B cell (primary cell): Measurements from ENCODE around the gene IFT43. TPM values are rescaled to one million over a fixed set of nuclear protein-coding genes. Genes with fewer than 3 reads are reported as not detected.

Source experiments
- ATAC-seq: fragments of 200-7000 bp; cut with Tn5 transposase; one replicate; pipeline ENCODE4 v1.10.0; 2021; ENCODE audit warnings: low read depth, mild to moderate bottlenecking, moderate number of reproducible peaks, moderate library complexity
- CTCF ChIA-PET: fragments of 350-600 bp; sonication (Branson Sonifier 250); formaldehyde crosslinking; loops from one replicate; lab custom pipeline; 2021; ENCODE audit warnings: antibody characterized with exemption, inconsistent platforms; lab: Charles Lee
- POLR2A ChIA-PET: fragments of 350-600 bp; sonication (Branson Sonifier 250); formaldehyde crosslinking; loops from one replicate; lab custom pipeline; 2021; ENCODE audit warnings: antibody characterized with exemption; lab: Charles Lee
- DNase-seq: peaks from one replicate; pipeline ENCODE4 v3.0.0; 2013
- H2AFZ ChIP-seq: 2 replicates; pipeline ENCODE4 v1.6.1; 2012; ENCODE audit warnings: mild to moderate bottlenecking, low read depth, low read length; ENCODE audit not compliant: insufficient read depth, poor library complexity, severe bottlenecking
- H3K27ac ChIP-seq, 2 donors: 1 replicate in 1 of 2; 2 replicates in 1 of 2; pipeline ENCODE4 v1.5.1; 2012 to 2013; ENCODE audit warnings: low read length in 2 of 2, mild to moderate bottlenecking in 2 of 2, moderate library complexity in 1 of 2
- H3K27me3 ChIP-seq, 4 experiments: fragments of 200-600 bp in 1 of 4; sonication (generic) in 1 of 4; replicated peaks in 1 of 4; 1 replicate in 2 of 4; 2 replicates in 2 of 4; pipeline versions ENCODE4 v1.6.1 to v1.7.0; 2013 to 2016; ENCODE audit warnings: low read length in 3 of 4, mild to moderate bottlenecking in 2 of 4, mixed read lengths in 1 of 4, moderate library complexity in 1 of 4; ENCODE audit not compliant: insufficient read depth in 4 of 4, control insufficient read depth in 3 of 4; ENCODE audit errors: control extremely low read depth in 1 of 4
- H3K36me3 ChIP-seq, 2 experiments: replicated peaks in 1 of 2; 1 replicate in 1 of 2; 2 replicates in 1 of 2; pipeline versions ENCODE4 v1.6.1 to v1.7.1; 2013; ENCODE audit warnings: low read length in 1 of 2; ENCODE audit not compliant: insufficient read depth in 2 of 2, control insufficient read depth in 1 of 2; ENCODE audit errors: control extremely low read depth in 1 of 2, extremely low read depth in 1 of 2
- H3K4me1 ChIP-seq, 2 donors: fragments of 200-600 bp in 1 of 2; sonication (generic) in 1 of 2; 1 replicate in 1 of 2; 2 replicates in 1 of 2; pipeline versions ENCODE4 v1.5.1 to v1.6.1; 2013 to 2017; ENCODE audit warnings: low read length in 2 of 2; ENCODE audit not compliant: control insufficient read depth in 2 of 2, insufficient read depth in 2 of 2
- H3K4me2 ChIP-seq: replicated peaks from 2 replicates; pipeline ENCODE3; 2012; ENCODE audit warnings: mild to moderate bottlenecking, low read depth, low read length; ENCODE audit not compliant: poor library complexity, severe bottlenecking
- H3K4me3 ChIP-seq, 5 experiments: fragments of 200-600 bp in 1 of 5; sonication (generic) in 1 of 5; 1 replicate in 3 of 5; 2 replicates in 2 of 5; pipeline versions ENCODE4 v1.5.1 to v1.7.0; 2011 to 2016; ENCODE audit warnings: low read length in 4 of 5, mild to moderate bottlenecking in 4 of 5, low read depth in 2 of 5, control low read depth in 1 of 5, moderate library complexity in 1 of 5; ENCODE audit not compliant: insufficient read depth in 1 of 5; ENCODE audit errors: control extremely low read depth in 1 of 5, extremely low read depth in 1 of 5
- H3K79me2 ChIP-seq: fragments of 200-600 bp; sonication (generic); one replicate; pipeline ENCODE4 v1.6.0; 2016; ENCODE audit warnings: low read length; ENCODE audit not compliant: control insufficient read depth, insufficient read depth
- H3K9ac ChIP-seq: fragments of 200-600 bp; sonication (generic); 2 replicates; pipeline ENCODE4 v1.6.1; 2017; ENCODE audit warnings: mild to moderate bottlenecking, low read length, moderate library complexity
- H3K9me3 ChIP-seq, 3 donors: one replicate each; pipeline versions ENCODE4 v1.6.1 to v1.7.1; 2013; ENCODE audit warnings: low read length in 2 of 3; ENCODE audit not compliant: control insufficient read depth in 2 of 3, insufficient read depth in 1 of 3; ENCODE audit errors: control extremely low read depth in 1 of 3
- H4K20me1 ChIP-seq: 2 replicates; pipeline ENCODE4 v1.6.0; 2012; ENCODE audit warnings: mild to moderate bottlenecking, low read length; ENCODE audit not compliant: insufficient read depth, control insufficient read depth, poor library complexity, severe bottlenecking
- H3K27ac Mint-ChIP-seq: one replicate; pipeline ENCODE4 v1.8.0; 2021; ENCODE audit warnings: mixed read lengths
- H3K27me3 Mint-ChIP-seq: one replicate; pipeline ENCODE4 v1.8.0; 2021; ENCODE audit warnings: mixed read lengths
- H3K4me1 Mint-ChIP-seq: one replicate; pipeline ENCODE4 v1.8.0; 2021; ENCODE audit warnings: mixed read lengths
- H3K4me3 Mint-ChIP-seq: one replicate; pipeline ENCODE4 v1.8.0; 2021; ENCODE audit warnings: mixed read lengths
- H3K9me3 Mint-ChIP-seq: one replicate; pipeline ENCODE4 v1.8.0; 2022; ENCODE audit warnings: mixed read lengths; ENCODE audit not compliant: insufficient read depth
- EZH2 ChIP-seq: IDR thresholded peaks from 2 replicates; pipeline ENCODE4 v1.6.1; 2012; ENCODE audit warnings: borderline replicate concordance, low read depth, mild to moderate bottlenecking, moderate library complexity, low read length; ENCODE audit not compliant: insufficient read depth, poor library complexity, severe bottlenecking
- WGBS: methylation state at CpG from one replicate; pipeline ENCODE4 v1.1.5; 2013; ENCODE audit warnings: missing lambda C conversion rate; ENCODE audit not compliant: insufficient coverage; 5-methylcytosine and 5-hydroxymethylcytosine counted together
- intact Hi-C: fragments of 100-400 bp; cut with micrococcal nuclease; formaldehyde crosslinking; loops from one replicate; pipeline ENCODE4 v1.10.0; 2022
- polyA plus RNA-seq: library from polyadenylated mRNA; depleted of rRNA; stranded (reverse); fragments of >200 nt; gene quantifications from 2 replicates; pipeline ENCODE4 v1.2.3, GENCODE V29; 2012
- total RNA-seq, 2 donors: library from RNA; stranded (reverse); fragments of 120-200 nt in 1 of 2; gene quantifications; 1 replicate in 1 of 2; 2 replicates in 1 of 2; pipeline versions ENCODE4 v1.2.3 to v1.2.4, GENCODE V29; 2013 to 2022
- TF ChIP-seq, protein P1 (sequence below): fragments of 200-600 bp; IDR thresholded peaks from one replicate; pipeline ENCODE4 v1.8.0; 2022; ENCODE audit warnings: antibody characterized with exemption, mild to moderate bottlenecking

The IFT43 gene
- total and polyA plus RNA-seq, 2 donors (not counting 1 experiment from before 2014, with no cell fraction given), result 14.7 to 21.5 TPM

DNA sequence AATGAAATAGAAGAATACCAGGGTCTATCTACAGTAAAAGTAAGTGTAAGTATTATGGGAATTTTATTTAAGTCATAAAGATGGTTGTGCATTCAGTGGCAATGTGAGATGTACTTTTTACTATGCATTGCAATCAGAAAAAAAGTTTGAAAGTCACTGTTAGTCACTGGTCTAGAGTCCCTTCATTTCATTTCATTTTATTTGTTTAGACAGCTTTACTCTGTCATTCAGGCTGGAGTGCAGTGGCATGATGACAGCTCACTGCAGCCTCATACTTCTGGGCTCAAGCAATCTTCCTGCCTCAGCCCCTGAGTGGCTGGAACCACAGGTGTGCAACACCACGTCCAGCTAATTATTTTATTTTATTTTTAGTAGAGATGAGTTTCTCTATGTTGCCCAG lies 46.4 kb upstream of the IFT43 start:
- DNase-seq (no peak), ATAC-seq (no peak)
- CTCF ChIA-PET, result interaction anchor here (0.7 to 0.8 kb wide), 2 partner anchors 34 to 40 kb away, joined by 3 to 4 read pairs; no protein-coding TSS in a partner anchor
- no peak overlapping the region for H3K27ac ChIP-seq
- H3K4me3 ChIP-seq, result no peak overlapping the region
- H3K27me3 Mint-ChIP-seq, result no peaks in the 10 kb centered on the region
- peaks cover 14% of the 10 kb centered on the region for H3K4me1 Mint-ChIP-seq
- POLR2A ChIA-PET, result no interaction called here
- no peak overlapping the region for H3K27ac Mint-ChIP-seq
- H3K9me3 ChIP-seq, result no peaks in the 10 kb centered on the region
- H3K27me3 ChIP-seq, result no peaks in the 10 kb centered on the region
- peaks cover 10 to 11% of the 10 kb centered on the region in 2 donors for H3K4me1 ChIP-seq
- no peaks in the 10 kb centered on the region for H3K9me3 Mint-ChIP-seq
- H3K4me2 ChIP-seq, result no peak overlapping the region
- H3K79me2 ChIP-seq, result no peaks in the 10 kb centered on the region
- TF ChIP-seq, protein P1, sequence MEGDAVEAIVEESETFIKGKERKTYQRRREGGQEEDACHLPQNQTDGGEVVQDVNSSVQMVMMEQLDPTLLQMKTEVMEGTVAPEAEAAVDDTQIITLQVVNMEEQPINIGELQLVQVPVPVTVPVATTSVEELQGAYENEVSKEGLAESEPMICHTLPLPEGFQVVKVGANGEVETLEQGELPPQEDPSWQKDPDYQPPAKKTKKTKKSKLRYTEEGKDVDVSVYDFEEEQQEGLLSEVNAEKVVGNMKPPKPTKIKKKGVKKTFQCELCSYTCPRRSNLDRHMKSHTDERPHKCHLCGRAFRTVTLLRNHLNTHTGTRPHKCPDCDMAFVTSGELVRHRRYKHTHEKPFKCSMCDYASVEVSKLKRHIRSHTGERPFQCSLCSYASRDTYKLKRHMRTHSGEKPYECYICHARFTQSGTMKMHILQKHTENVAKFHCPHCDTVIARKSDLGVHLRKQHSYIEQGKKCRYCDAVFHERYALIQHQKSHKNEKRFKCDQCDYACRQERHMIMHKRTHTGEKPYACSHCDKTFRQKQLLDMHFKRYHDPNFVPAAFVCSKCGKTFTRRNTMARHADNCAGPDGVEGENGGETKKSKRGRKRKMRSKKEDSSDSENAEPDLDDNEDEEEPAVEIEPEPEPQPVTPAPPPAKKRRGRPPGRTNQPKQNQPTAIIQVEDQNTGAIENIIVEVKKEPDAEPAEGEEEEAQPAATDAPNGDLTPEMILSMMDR, result no peak
- no peak for TF ChIP-seq EZH2
- no peak overlapping the region for H2AFZ ChIP-seq
- no peak overlapping the region for H3K9ac ChIP-seq
- no peaks in the 10 kb centered on the region for H3K36me3 ChIP-seq
- no peak overlapping the region for H3K4me3 Mint-ChIP-seq
- no CpG with 5 or more reads among the region's 1 CpG for WGBS
- intact Hi-C loops, result no loop called here
- H4K20me1 ChIP-seq, result no peaks in the 10 kb centered on the region

- Histone ChIP-seq H3K4me1 (no peaks in the 10 kb centered on the region), H3K79me2 (no peaks in the 10 kb centered on the region), H3K36me3 (no peaks in the 10 kb centered on the region), H3K4me2 (no peak overlapping the region), H3K27me3 (no peaks in the 10 kb centered on the region), H3K4me3 (no peak overlapping the region), H3K9ac (no peak overlapping the region), H2AFZ (no peak overlapping the region), H3K27ac (no peak overlapping the region), H4K20me1 (no peaks in the 10 kb centered on the region), H3K9me3 (no peaks in the 10 kb centered on the region)
- POLR2A ChIA-PET, result no interaction called here
- ATAC-seq (no peak), DNase-seq (no peak)
- WGBS, result 100% methylated on average over 1 of the region's 4 CpGs
- TF ChIP-seq, protein P1, result no peak
- no peak for TF ChIP-seq EZH2
- Mint-ChIP-seq H3K27ac (no peak overlapping the region), H3K27me3 (no peaks in the 10 kb centered on the region), H3K4me3 (no peak overlapping the region), H3K4me1 (no peaks in the 10 kb centered on the region), H3K9me3 (no peaks in the 10 kb centered on the region)
- intact Hi-C loops, result no loop called here
- CTCF ChIA-PET, result interaction anchor here (1.0 kb wide), 2 partner anchors 24 to 38 kb away, joined by 3 read pairs; no protein-coding TSS in a partner anchor
These were observed 44.5 kb upstream of the IFT43 start for GRCh38 chr14:75941030-75941429.
